ENCODE measurements around the gene PHTF2.

Gene PHTF2

DNA sequence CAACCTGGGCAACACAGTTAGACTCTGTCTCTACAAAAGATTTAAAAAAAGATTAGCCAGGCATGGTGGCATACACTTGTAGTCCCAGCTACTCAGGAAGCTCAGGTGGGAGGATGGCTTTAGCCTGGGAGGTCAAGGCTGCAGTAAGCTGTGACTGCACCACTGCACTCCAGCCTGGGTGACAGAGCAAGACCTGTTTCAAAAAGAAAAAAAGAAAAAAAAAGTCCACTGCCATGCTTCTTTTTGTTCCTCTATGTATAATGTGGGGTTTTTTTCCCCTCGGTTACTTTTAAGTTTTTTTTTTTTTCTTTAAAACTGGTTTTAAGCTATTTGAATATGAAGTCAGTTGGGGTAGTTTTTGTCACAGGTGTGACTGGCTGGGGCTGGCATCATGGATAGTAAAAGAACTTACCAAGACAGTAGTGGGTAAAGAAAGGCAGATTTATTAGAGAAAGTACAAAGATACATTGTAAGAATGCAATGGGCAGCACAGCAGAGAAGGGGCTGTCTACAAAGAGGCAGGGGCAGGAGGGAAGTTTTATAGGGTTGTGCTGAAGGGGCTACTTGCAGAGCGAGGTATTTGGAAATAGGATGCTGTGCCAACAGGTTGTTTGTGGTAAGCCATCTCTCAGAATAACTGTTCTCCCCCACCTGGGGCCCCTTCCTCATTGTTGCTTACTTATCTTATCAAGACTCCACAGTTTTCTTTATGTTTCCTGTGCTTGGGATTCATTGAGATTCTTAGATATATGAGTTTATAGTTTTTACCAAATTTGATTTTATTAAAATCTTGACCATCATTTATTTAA lies 177.3 kb downstream of the PHTF2 start:
- POLR2A ChIA-PET: no interaction called here
- CTCF ChIA-PET: interaction anchor here (0.7 kb wide), 1 partner anchor 1063 kb away, joined by 3 read pairs; no protein-coding TSS in a partner anchor
- TF ChIP-seq, protein P1, sequence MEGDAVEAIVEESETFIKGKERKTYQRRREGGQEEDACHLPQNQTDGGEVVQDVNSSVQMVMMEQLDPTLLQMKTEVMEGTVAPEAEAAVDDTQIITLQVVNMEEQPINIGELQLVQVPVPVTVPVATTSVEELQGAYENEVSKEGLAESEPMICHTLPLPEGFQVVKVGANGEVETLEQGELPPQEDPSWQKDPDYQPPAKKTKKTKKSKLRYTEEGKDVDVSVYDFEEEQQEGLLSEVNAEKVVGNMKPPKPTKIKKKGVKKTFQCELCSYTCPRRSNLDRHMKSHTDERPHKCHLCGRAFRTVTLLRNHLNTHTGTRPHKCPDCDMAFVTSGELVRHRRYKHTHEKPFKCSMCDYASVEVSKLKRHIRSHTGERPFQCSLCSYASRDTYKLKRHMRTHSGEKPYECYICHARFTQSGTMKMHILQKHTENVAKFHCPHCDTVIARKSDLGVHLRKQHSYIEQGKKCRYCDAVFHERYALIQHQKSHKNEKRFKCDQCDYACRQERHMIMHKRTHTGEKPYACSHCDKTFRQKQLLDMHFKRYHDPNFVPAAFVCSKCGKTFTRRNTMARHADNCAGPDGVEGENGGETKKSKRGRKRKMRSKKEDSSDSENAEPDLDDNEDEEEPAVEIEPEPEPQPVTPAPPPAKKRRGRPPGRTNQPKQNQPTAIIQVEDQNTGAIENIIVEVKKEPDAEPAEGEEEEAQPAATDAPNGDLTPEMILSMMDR (IDR thresholded peaks at IDR 0.05; ENCODE audit: insufficient read depth, low read length, missing control alignments): no peak
- DNase-seq (ENCODE audit: low read depth, low spot score): no peak
- no peak overlapping the region for H3K4me3 ChIP-seq (ENCODE audit: low read depth, low read length)

DNA sequence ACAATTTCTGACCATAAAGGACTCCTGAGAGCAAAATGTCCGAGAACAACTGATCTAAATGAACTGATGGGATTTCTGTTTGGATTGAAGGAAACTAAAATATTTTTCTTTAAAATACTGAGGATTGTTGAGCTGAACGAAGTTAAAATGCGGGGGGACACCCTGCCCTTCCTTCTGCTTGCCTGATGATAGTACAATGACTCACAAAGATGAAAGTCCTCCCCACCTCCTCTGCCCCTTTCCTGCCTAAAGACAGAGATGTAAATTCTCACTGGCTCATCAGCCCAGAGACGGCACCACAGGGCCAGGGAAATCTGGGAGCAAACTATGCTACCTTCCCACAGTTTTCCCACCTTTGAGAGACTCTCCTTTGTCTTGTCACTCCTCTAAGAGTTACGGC lies 180.6 kb downstream of the PHTF2 start:
- CTCF ChIA-PET: no interaction called here
- no peak overlapping the region for H3K4me3 ChIP-seq (ENCODE audit: low read depth, low read length)
- no peak for DNase-seq (ENCODE audit: low read depth, low spot score)
- TF ChIP-seq, protein P1 (IDR thresholded peaks at IDR 0.05; ENCODE audit: insufficient read depth, low read length, missing control alignments): no peak
- POLR2A ChIA-PET: interaction anchor here (0.8 kb wide), 1 partner anchor 277 kb away, joined by 3 read pairs; no protein-coding TSS in a partner anchor

DNA sequence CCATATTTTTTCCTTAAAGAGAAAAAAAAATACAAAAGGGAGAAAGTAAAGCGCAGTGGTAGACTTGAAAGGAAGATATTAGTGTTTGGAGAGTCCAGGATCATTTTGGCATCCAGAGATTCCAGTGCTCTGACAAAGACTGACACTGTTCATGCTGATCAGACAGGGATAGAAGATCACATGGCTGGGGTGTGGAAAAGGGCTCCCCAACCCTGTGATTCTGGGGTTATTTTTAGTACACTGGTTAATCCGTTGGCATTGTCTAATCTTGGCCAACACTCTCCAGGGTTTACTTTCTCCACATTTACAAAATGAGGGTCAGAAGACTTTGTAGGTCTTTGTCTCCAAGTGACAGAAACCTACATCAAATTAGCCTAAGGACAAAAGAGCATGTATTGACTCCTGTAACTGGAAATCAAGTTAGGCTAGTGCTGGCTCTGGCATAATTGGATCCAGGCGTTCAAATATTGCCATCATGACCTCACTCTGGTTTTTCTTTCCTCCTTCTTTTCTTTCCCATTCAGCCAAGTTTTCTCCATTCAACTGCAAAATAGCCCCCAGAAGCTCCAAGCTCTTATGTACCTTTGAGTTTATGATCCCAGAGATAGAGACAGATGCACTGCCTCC lies 181.6 kb downstream of the PHTF2 start:
- POLR2A ChIA-PET: no interaction called here
- TF ChIP-seq, protein P1 (IDR thresholded peaks at IDR 0.05; ENCODE audit: insufficient read depth, low read length, missing control alignments): no peak
- DNase-seq (ENCODE audit: low read depth, low spot score): no peak
- no peak overlapping the region for H3K4me3 ChIP-seq (ENCODE audit: low read depth, low read length)
- CTCF ChIA-PET: interaction anchor here (0.6 kb wide), 1 partner anchor 43 kb away, joined by 3 read pairs; no protein-coding TSS in a partner anchor

DNA sequence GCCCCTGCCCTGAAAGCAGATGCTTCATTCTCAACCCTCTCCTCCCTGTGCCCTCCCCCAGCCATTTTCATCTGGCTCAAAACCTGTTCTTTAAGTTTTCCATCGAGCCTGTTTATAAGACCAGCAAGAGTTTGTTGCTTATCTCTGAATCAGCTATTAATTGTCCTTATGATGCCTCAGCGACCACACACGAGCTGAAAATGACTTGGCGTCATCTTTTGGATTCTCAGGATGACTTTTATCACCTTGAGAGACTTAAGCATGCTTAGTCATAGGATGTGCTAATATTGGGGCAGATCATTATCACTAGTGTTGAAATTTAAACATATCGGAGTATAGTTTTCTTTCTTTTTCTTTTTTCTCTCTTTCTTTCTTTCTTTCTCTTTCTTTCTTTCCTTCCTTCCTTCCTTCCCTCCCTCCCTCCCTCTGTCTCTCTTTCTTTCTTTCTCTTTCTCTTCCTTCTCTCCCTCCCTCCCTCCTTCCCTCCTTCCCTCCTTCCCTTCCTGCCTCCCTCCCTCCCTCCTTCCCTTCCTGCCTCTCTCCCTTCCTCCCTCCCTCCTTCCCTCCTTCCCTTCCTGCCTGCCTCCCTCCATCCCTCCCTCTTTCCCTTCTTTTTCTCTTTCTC lies 184.5 kb downstream of the PHTF2 start:
- no peak overlapping the region for H3K4me3 ChIP-seq (ENCODE audit: low read depth, low read length)
- no peak for DNase-seq (ENCODE audit: low read depth, low spot score)
- CTCF ChIA-PET: no interaction called here

DNA sequence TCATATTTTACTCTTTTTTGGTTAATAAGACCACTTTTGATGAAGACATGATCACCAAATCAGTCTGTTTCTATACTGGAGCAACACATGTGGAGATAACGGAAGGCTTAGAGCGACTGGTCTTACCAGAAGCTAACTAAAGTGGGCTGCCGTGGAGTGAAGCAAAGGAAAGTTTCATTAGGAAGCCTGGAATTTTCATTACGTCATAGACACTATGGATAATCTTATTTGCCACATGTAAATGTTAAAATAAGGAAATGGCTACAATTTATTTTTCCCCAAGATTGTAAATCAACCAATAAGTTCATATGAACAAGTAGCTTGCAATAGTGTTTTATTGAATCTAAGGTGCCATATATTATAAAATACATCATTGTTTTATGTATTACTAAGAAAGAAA lies 185.4 kb downstream of the PHTF2 start:
- TF ChIP-seq, protein P1 (IDR thresholded peaks at IDR 0.05; ENCODE audit: insufficient read depth, low read length, missing control alignments): no peak
- CTCF ChIA-PET: no interaction called here
- DNase-seq (ENCODE audit: low read depth, low spot score): no peak
- no peak overlapping the region for H3K4me3 ChIP-seq (ENCODE audit: low read depth, low read length)
- POLR2A ChIA-PET: no interaction called here

More for the DNA sequence above, 184.5 kb downstream of the PHTF2 start:
- TF ChIP-seq, protein P1 (IDR thresholded peaks at IDR 0.05; ENCODE audit: insufficient read depth, low read length, missing control alignments): no peak
- POLR2A ChIA-PET: no interaction called here
